Thoracic aorta (tissue), 2 donors: ENCODE data around the gene KCNE1. TPM values are rescaled to one million over a fixed set of nuclear protein-coding genes. Genes with fewer than 3 reads are reported as not detected.

Experiments used
- ATAC-seq: fragments of 150-250 bp; one replicate; pipeline ENCODE4 v1.8.0; 2017; ENCODE audit warnings: low read depth; ENCODE audit not compliant: insufficient number of reproducible peaks, low FRiP score
- DNase-seq: peaks from one replicate; pipeline ENCODE4 v3.0.0-alpha.2; 2020; ENCODE audit warnings: low spot score
- H3K27ac ChIP-seq, 2 donors: fragments of 200-600 bp; sonication (generic); 1 replicate in 1 of 2; 2 replicates in 1 of 2; pipeline ENCODE4 v1.5.1; 2016; ENCODE audit warnings: mild to moderate bottlenecking in 2 of 2, moderate library complexity in 2 of 2
- H3K27me3 ChIP-seq: fragments of 200-600 bp; sonication (generic); replicated peaks from 2 replicates; pipeline ENCODE4 v1.6.0; 2016; ENCODE audit warnings: mild to moderate bottlenecking; ENCODE audit not compliant: insufficient read depth
- H3K36me3 ChIP-seq: fragments of 200-600 bp; sonication (generic); one replicate; pipeline ENCODE4 v1.5.1; 2016
- H3K4me1 ChIP-seq, 2 donors: fragments of 200-600 bp; sonication (generic); 1 replicate in 1 of 2; 2 replicates in 1 of 2; pipeline versions ENCODE4 v1.5.1 to v1.6.0; 2016; ENCODE audit warnings: low read depth in 2 of 2, mild to moderate bottlenecking in 1 of 2; ENCODE audit not compliant: control insufficient read depth in 1 of 2
- H3K4me3 ChIP-seq: fragments of 200-600 bp; sonication (generic); 2 replicates; pipeline ENCODE4 v1.5.1; 2016; ENCODE audit warnings: mild to moderate bottlenecking
- H3K9me3 ChIP-seq: fragments of 200-600 bp; sonication (generic); 2 replicates; pipeline ENCODE4 v1.5.1; 2016
- CTCF ChIP-seq: fragments of 200-600 bp; sonication (generic); IDR thresholded peaks from one replicate; pipeline ENCODE4 v1.5.1; 2019; ENCODE audit warnings: antibody characterized with exemption
- total RNA-seq, 2 donors: library from RNA; depleted of rRNA; stranded (reverse); fragments of >200 nt; gene quantifications; one replicate each; pipeline versions ENCODE4 v1.1.0 to v1.2.3, GENCODE V29; 2016

KCNE1 gene
- total RNA-seq, 2 donors from 2014 or later: 10.8 TPM

- no peak for TF ChIP-seq CTCF
- DNase-seq (no peak), ATAC-seq (no peak)
- H3K27me3 ChIP-seq: no peaks in the 10 kb centered on the region
- peaks cover 9 to 32% of the 10 kb centered on the region in 2 donors for H3K4me1 ChIP-seq
- H3K27ac ChIP-seq: no peak overlapping the region
- peaks cover 18% of the 10 kb centered on the region for H3K36me3 ChIP-seq
- no peaks in the 10 kb centered on the region for H3K9me3 ChIP-seq
- H3K4me3 ChIP-seq: no peak overlapping the region
Observed at GRCh38 chr21:34517039-34517438, 5.0 kb upstream of the KCNE1 start.

GRCh38 chr21:34514576-34515115 is 2.6 kb upstream of the KCNE1 start:
- Histone ChIP-seq H3K36me3 (peaks cover 11% of the 10 kb centered on the region), H3K27me3 (no peaks in the 10 kb centered on the region), H3K27ac (peak overlapping the region; percentile 15), H3K9me3 (no peaks in the 10 kb centered on the region), H3K4me1 (peaks cover 6 to 15% of the 10 kb centered on the region in 2 donors), H3K4me3 (no peak overlapping the region)
- ATAC-seq (no peak), DNase-seq (no peak)
- no peak for TF ChIP-seq CTCF

GRCh38 chr21:34513129-34513675 is 1.2 kb upstream of the KCNE1 start:
- no peak for ATAC-seq
- H3K27ac ChIP-seq: no peak overlapping the region
- DNase-seq: no peak
- no peak for TF ChIP-seq CTCF
- no peaks in the 10 kb centered on the region for H3K9me3 ChIP-seq
- H3K36me3 ChIP-seq: peaks cover 11% of the 10 kb centered on the region
- H3K4me3 ChIP-seq: no peak overlapping the region
- no peaks in the 10 kb centered on the region for H3K27me3 ChIP-seq
- peaks cover under 1 to 3% of the 10 kb centered on the region in 2 donors for H3K4me1 ChIP-seq

GRCh38 chr21:34511181-34511580 is 829 bp downstream of the KCNE1 start:
- no peak for TF ChIP-seq CTCF
- Histone ChIP-seq H3K27me3 (no peaks in the 10 kb centered on the region), H3K27ac (no peak overlapping the region), H3K9me3 (no peaks in the 10 kb centered on the region), H3K36me3 (peaks cover 4% of the 10 kb centered on the region), H3K4me3 (no peak overlapping the region), H3K4me1 (no peaks in the 10 kb centered on the region)
- no peak for ATAC-seq
- no peak for DNase-seq

- Histone ChIP-seq H3K4me1 (no peaks in the 10 kb centered on the region), H3K27me3 (no peaks in the 10 kb centered on the region), H3K9me3 (no peaks in the 10 kb centered on the region), H3K27ac (no peak overlapping the region), H3K4me3 (peak overlapping the region; percentile 8), H3K36me3 (no peaks in the 10 kb centered on the region)
- peak; percentile 27 for DNase-seq
- no peak for ATAC-seq
- TF ChIP-seq CTCF: peak; percentile 61
Observed at GRCh38 chr21:34510148-34511142, 1.6 kb downstream of the KCNE1 start.
